Activated CD8-positive, alpha-beta T cell treated with anti-CD3 and anti-CD28 coated beads for 36 hours (primary cell): Measurements from ENCODE around the gene PLXNB3. TPM values are rescaled to one million over a fixed set of nuclear protein-coding genes. Genes with fewer than 3 reads are reported as not detected.
A peak's percentile ranks its signal among the peaks of the same experiment; 100 is the strongest.
"Not testable (repeated sequence)": the region's sequence is repeated elsewhere in the genome, so short reads cannot be mapped to it uniquely, and the experiment has no call there.

Source experiments
- ATAC-seq: fragments of 200-7000 bp; cut with Tn5 transposase; one replicate; pipeline ENCODE4 v1.10.0; 2021; ENCODE audit warnings: mild to moderate bottlenecking, moderate library complexity
- CTCF ChIA-PET: fragments of 350-600 bp; sonication (Branson Sonifier 250); formaldehyde crosslinking; loops from one replicate; lab custom pipeline; 2021; ENCODE audit warnings: antibody characterized with exemption; lab: Charles Lee
- POLR2A ChIA-PET: fragments of 350-600 bp; sonication (Branson Sonifier 250); formaldehyde crosslinking; loops from one replicate; lab custom pipeline; 2021; ENCODE audit warnings: antibody characterized with exemption; lab: Charles Lee
- DNase-seq: peaks from one replicate; pipeline ENCODE4 v3.0.0-alpha.2; 2020
- H3K27ac Mint-ChIP-seq: one replicate; pipeline ENCODE4 v1.8.0; 2021; ENCODE audit warnings: mild to moderate bottlenecking, mixed read lengths
- H3K27me3 Mint-ChIP-seq: one replicate; pipeline ENCODE4 v1.8.0; 2021; ENCODE audit warnings: mixed read lengths
- H3K36me3 Mint-ChIP-seq: one replicate; pipeline ENCODE4 v1.8.0; 2021; ENCODE audit warnings: low read depth, mixed read lengths
- H3K4me1 Mint-ChIP-seq: one replicate; pipeline ENCODE4 v1.8.0; 2021; ENCODE audit warnings: low read depth, mixed read lengths
- H3K4me3 Mint-ChIP-seq: one replicate; pipeline ENCODE4 v1.8.0; 2021; ENCODE audit warnings: mild to moderate bottlenecking, moderate library complexity, mixed read lengths
- H3K9me3 Mint-ChIP-seq: one replicate; pipeline ENCODE4 v1.8.0; 2021; ENCODE audit warnings: mixed read lengths
- CTCF ChIP-seq: fragments of 200-600 bp; IDR thresholded peaks from one replicate; pipeline ENCODE4 v1.8.0; 2022; ENCODE audit warnings: antibody characterized with exemption, mild to moderate bottlenecking
- intact Hi-C: fragments of 100-400 bp; cut with micrococcal nuclease; formaldehyde crosslinking; loops from one replicate; pipeline ENCODE4 v1.10.0; 2022
- total RNA-seq, 2 experiments: library from RNA; stranded (reverse); gene quantifications; one replicate each; pipeline ENCODE4 v1.2.3, GENCODE V29; 2021

The PLXNB3 gene
- total RNA-seq, 2 experiments from 2014 or later, result 7.7 to 8.2 TPM

GRCh38 chrX:153813161-153813560 is 49.1 kb downstream of the PLXNB3 start:
- Mint-ChIP-seq H3K9me3 (no peaks in the 10 kb centered on the region), H3K36me3 (no peaks in the 10 kb centered on the region), H3K4me3 (no peak overlapping the region), H3K4me1 (peaks cover 12% of the 10 kb centered on the region), H3K27ac (no peak overlapping the region), H3K27me3 (peaks cover 4% of the 10 kb centered on the region)
- no peak for TF ChIP-seq CTCF
- ATAC-seq, result no peak
- intact Hi-C loops, result no loop called here
- DNase-seq, result no peak
- ChIA-PET POLR2A (interaction anchor here (1.1 kb wide), 1 partner anchor 18 kb away, joined by 5 read pairs; the partner anchor contains the start of genes IDH3G and SSR4), CTCF (no interaction called here)

- Mint-ChIP-seq H3K36me3 (no peaks in the 10 kb centered on the region), H3K9me3 (no peaks in the 10 kb centered on the region), H3K27ac (no peak overlapping the region), H3K27me3 (peaks cover 4% of the 10 kb centered on the region), H3K4me1 (peaks cover 16% of the 10 kb centered on the region), H3K4me3 (no peak overlapping the region)
- intact Hi-C loops, result no loop called here
- ChIA-PET CTCF (no interaction called here), POLR2A (no interaction called here)
- ATAC-seq, result no peak
- no peak for DNase-seq
- TF ChIP-seq CTCF, result no peak
These were observed 50.7 kb downstream of the PLXNB3 start for GRCh38 chrX:153814591-153815315.

DNA sequence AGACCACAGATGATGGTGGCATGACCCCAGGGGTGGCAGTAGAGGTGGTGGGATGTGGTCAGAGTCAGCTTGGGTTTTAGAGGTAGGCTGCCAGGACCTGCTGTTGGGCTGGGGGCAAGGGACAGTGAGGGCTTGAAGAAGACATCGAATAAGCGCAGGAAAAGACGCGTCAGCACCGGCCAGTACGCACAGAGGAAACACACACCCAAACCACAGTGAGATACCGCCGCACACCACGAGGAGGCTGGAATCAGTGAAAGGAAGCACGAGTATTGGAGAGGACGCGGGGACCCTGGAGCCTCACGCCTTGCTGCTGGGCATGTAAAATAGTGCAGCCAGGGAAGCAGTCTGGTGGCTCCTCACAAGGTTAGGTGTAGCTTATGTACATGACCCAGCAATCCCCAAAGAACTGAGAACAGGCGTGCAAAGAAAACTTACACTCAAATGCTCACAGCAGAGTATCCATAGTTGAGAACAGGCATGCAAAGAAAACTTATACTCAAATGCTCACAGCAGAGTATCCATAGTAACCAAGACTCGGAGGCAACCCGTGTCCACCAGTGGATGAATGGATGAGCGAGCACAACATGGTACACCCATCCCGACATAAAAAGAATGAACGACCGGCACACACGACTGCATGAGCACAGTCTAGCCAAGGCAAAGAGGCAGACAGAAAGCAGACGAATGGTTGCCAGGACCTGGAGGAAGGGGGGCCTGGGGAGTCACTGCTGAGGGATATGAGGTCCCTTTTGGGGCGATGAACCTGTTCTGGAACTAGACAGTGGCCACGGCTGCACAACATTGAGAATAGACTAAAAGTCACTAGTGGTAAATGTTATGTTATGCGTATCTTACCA is 53.0 kb downstream of the PLXNB3 start:
- no peak overlapping the region for H3K4me3 Mint-ChIP-seq
- no peak for TF ChIP-seq CTCF
- intact Hi-C loops, result no loop called here
- peaks cover 4% of the 10 kb centered on the region for H3K27me3 Mint-ChIP-seq
- H3K9me3 Mint-ChIP-seq, result no peaks in the 10 kb centered on the region
- CTCF ChIA-PET, result interaction anchor here (0.6 to 1.0 kb wide), 2 partner anchors 23 to 94 kb away, joined by 3 read pairs; partner anchors contain the start of genes IDH3G and SSR4
- DNase-seq, result peak; percentile 68
- H3K4me1 Mint-ChIP-seq, result peaks cover 28% of the 10 kb centered on the region
- H3K27ac Mint-ChIP-seq, result no peak overlapping the region
- H3K36me3 Mint-ChIP-seq, result no peaks in the 10 kb centered on the region
- POLR2A ChIA-PET, result interaction anchor here (0.6 kb wide), 1 partner anchor 53 kb away, joined by 3 read pairs; no protein-coding TSS in a partner anchor
- peak; percentile 68 for ATAC-seq

DNA sequence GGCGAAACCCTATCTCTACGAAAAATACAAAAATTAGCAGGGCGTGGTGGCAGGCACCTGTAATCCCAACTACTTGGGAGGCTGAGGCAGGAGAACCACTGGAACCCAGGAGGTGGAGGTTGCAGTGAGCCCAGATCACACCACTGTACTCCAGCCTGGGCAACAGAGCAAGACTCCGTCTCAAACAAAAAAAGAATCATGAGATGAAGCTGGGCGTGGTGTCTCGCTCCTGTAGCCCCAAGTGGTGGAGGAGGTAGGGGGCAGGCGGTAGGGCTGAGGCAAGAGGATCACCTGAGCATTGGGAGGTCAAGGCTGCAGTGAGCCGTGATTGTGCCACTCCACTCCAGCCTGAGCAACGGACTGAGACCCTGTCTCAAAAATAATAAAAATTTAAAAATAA is 54.0 kb downstream of the PLXNB3 start:
- H3K36me3 Mint-ChIP-seq, POLR2A ChIA-PET, H3K27ac Mint-ChIP-seq, H3K27me3 Mint-ChIP-seq, intact Hi-C loops, H3K9me3 Mint-ChIP-seq, H3K4me3 Mint-ChIP-seq, ATAC-seq, DNase-seq: not testable (repeated sequence)
- CTCF ChIA-PET, result interaction anchor here (0.6 to 1.3 kb wide), 2 partner anchors 24 to 54 kb away, joined by 3 read pairs; partner anchors contain the start of genes IDH3G, PLXNB3 and SSR4
- peaks cover 36% of the 10 kb centered on the region for H3K4me1 Mint-ChIP-seq

DNA sequence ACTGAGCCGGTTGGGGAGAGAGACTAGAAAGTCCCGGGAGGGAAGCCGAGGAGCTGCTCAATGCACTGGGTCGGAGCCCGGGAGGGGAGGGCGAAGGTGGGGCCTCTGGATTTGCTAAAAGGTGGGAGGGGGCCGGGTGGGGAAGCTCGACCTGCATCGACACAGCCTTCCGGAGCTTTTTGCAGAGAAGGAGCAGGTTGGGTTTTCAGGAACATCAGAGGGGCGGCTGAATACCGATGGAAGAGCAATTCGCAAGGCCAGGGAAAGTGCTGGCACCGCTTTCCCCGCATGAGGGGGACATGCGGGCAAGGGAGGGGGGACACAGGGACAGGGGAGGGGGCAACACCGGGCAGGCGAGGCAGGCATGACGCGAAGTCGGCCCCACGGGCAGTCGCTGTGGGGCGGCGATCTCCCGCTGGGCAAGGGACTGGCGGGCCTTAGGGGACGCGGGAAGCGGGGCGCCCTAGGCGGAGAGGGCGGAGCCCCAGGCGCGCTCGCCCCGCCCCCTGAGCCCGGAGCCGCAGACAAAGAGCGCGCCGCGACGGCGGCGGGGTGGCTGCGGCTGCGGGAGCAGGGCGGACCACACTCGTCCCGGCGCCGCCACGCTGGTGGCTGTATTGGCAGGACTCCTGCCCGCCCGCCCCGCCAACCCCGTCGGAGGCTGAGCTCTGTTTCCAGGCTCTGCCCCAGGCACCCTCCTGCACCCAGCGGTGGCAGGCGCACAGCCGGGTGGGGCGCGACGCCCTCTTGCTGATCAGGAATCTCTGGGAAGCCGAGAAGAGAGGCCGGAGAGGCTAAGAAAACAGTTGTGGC is 54.7 kb downstream of the PLXNB3 start:
- intact Hi-C loops, result no loop called here
- peaks cover 4% of the 10 kb centered on the region for H3K27me3 Mint-ChIP-seq
- CTCF ChIA-PET, result interaction anchor here (1.3 kb wide), 1 partner anchor 55 kb away, joined by 3 read pairs; the partner anchor contains the start of gene PLXNB3
- POLR2A ChIA-PET, result interaction anchor here (1.4 kb wide), 1 partner anchor 9 kb away, joined by 3 read pairs; no protein-coding TSS in a partner anchor
- DNase-seq (peak; percentile 48), ATAC-seq (peak; percentile 82)
- TF ChIP-seq CTCF, result no peak
- H3K27ac Mint-ChIP-seq, result no peak overlapping the region
- H3K36me3 Mint-ChIP-seq, result no peaks in the 10 kb centered on the region
- peaks cover 36% of the 10 kb centered on the region for H3K4me1 Mint-ChIP-seq
- peak overlapping the region; percentile 47 for H3K4me3 Mint-ChIP-seq
- H3K9me3 Mint-ChIP-seq, result no peaks in the 10 kb centered on the region
